NCI-H446 treated with DMSO at 0.1 percent for 48 hours (cell line): Measurements from ENCODE around the gene PDE4C.
A peak's percentile ranks its signal among the peaks of the same experiment; 100 is the strongest.

ENCODE experiments used
- DNase-seq: peaks from one replicate; lab custom pipeline; 2025; lab: John Stamatoyannopoulos, UW

The PDE4C gene

DNA sequence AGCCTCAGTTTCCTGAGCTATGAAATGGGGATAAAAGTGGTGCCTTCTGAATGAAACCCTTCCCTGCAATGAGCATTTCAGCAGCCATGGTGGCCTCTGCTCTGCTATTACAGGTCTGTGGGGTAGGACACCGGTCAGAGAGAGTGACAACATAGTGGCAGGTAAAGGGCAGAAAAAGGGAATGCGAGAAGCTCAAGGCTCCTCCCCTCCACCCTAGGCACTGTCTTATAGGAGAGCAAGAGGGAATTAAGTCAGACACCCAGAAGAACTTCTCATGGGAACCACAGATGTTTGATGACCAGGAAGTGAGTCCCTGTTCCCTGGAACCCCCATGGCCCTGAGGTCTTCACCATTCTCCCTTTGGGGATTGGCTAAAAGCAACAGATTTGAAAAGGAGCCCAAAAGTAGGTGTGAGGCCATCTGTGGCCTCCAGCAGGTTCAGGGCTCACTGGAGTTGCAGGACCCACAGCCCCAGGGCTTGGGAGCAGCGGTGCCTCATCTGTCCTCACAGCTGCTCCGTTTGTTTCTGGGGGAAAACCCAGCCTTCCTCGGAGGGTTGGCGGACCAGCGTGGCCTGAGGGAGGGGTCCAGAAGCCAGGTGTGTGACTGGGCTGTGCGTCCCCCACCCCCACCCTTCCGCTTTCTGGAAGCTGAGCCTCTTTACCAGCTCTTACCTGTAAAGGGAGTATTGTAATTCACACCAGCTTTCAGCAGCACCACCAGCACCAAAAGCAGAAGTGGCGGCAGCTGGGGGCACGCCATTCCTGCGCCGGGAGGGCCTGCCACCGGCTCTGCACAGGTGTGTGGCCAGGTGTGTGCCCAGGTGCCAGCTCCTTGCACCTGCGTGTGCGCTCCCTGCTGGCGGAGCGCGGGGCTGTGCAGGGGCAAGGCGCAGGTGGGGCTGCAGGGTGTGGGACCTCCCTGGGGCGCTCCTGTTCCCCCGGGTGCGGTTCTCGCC is 28.6 kb upstream of the PDE4C start:
- DNase-seq: no peak

DNA sequence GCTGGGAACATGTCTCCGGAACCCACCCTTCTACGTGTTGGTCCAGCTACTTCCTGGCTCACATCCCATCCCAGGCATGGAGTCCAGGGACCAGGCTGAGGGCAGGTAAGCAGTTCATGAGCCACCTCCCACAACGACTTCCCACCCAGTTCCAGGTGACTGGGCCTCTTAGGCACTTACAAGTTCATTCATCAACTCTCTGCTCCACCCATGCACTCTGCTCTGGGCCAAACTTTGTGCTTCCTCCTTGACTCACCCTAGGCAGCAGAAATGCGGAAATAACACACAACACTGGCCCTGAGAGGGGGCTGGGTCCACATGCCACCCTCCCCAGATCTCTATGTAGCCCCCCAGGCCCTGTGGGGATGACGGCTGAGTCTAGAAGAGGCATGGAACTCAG is 27.5 kb upstream of the PDE4C start:
- no peak for DNase-seq

DNA sequence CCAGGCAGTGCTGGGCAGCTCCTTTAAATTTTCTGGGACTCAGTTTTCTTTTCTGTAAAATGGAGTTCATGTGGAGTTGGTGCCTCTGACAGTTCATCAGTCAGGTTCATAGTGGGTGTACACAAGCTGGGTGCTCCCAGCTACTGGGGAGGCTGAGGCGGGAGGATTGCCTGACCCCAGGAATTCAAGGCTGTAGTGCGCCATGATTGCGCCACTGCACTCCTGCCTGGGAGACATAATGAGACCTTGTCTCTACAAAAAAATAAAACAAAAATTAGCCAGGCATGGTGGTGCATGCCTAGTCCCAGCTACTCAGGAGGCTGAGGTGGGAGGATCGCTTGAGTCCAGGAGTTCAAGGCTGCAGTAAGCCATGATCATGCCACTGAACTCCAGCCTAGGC is 26.9 kb upstream of the PDE4C start:
- no peak for DNase-seq

DNA sequence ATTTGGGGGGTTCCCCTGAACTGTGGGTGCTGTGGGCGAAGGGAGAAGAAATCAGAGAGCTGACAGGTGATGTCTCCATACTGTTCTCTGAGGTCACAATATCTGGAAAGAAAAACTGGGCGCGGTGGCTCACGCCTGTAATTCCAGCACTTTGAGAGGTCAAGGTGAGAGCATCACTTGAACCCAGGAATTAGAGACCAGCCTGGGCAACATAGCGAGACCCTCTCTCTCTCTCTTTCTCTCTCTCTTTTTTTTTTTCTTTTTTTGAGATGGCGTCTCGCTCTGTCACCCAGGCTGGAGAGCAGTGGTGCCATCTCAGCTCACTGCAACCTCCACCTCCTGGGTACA is 26.1 kb upstream of the PDE4C start:
- DNase-seq: no peak

- peak; percentile 37 for DNase-seq
Measured at GRCh38 chr19:18251587-18252369, 25.5 kb upstream of the PDE4C start.

DNA sequence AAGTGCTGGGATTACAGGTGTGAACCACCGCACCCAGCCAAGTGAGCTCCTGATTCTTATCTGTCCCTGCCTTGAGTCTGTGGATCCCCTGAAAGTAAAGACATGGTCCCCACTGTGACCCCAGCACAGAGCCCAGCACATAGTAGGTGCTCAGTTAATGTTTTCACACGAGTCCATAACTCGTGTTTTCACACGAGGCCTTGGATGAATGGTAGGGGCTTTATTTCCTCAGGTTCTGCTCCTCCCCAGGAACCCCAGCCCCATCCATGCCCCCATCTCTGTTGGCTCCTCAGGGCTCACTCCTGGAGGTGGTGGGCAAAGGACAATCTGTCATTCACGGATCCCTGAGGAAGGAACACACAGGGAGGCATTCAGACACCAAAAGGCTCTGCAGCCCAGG is 23.6 kb upstream of the PDE4C start:
- no peak for DNase-seq

DNA sequence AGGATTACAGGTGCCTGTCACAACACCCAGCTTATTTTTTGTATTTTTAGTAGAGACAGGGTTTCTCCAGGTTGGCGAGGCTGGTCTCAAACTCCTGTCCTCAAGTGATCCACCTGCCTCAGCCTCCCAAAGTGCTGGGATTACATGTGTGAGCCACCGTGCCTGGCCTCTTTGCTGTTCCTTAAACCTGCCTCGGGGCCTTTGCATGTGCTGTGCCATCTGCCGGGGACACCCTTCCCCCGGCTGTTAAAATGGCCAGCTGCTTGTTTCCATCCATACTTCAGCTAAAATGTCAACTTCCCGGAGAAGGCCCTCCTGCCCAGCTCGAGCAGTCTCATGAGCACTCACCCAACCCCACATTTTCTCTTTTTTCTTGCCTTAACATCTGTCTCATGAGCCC is 19.1 kb upstream of the PDE4C start:
- no peak for DNase-seq

DNA sequence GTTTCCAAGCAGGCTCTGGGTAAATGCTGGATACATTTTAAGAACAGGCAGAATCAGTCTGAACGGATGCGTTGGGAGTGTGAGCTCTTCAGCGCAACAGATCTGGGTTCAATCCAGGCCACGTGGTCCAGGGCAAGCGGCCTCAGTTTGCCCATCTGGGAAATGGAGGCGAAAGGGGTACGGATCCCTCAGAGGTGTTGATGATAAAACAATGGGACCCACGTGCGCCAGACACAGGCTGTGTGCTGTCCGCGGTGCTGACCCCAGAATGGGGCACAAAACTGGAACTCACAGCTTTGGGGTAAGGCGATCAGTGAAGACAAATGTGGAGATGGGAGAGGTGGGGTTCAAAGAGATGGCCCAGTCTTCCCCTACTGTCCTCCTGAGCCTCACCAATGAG is 13.1 kb upstream of the PDE4C start:
- DNase-seq: no peak

GRCh38 chr19:18234194-18234593 is 8.0 kb upstream of the PDE4C start:
- no peak for DNase-seq

- no peak for DNase-seq
Measured at GRCh38 chr19:18233224-18233825, 7.1 kb upstream of the PDE4C start.

- DNase-seq: no peak
Measured at GRCh38 chr19:18232540-18233223, 6.4 kb upstream of the PDE4C start.

DNA sequence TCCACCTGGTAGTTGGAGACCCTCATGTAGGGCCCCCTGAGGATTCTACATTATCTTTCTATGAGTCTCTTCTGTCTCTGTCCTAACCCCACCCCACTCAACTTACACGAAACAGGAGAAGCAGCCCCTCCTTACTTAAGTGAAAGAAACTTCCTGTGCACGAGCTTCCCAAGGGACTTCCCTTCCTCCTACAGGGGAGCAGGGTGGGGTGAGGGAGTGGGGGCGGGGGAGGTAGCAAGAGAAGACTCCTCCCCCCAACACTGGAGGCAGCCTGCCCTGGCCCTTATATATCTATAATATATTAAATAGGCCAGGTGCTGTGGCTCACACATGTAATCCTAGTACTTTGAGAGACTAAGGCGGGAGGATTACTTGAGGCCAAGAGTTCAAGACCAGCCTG is 5.5 kb upstream of the PDE4C start:
- DNase-seq: no peak

DNA sequence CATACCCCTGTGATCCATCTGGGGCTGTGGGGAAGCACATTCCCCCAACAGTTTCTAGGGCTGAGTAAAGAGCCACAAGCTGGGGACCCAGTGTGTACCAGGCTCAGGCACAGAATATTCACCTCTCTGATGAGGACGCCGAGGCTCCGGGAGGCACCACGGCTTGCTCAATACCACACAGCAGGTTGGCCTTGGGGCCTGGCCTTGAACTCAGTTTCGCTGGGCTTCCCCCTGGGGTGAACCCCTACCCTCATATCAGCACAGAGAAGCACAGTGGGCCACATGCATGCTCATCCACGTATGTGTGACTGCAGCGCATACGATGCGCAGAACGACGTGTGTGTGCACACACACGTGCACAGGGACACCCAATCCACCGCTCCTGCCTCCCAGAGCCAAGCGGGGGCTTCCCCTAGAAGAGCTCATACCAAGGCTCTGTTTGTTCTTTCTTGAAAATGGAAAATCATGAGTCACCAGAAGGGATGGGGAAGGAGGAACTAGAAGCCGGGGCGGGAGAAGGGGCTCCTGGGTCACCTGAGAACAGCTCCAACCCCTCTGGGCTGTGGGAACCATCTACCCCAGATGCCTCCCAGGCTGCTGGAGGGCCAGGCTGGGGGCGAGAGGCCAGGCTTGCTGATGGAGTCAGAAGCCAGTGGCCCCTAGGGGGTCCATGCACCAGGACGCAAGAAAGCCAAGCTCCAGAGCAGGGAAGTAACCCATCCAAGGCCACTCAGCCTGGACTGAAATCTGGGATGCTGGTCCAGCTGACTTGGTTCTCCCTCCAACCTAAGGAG is 4.9 kb upstream of the PDE4C start:
- no peak for DNase-seq

DNA sequence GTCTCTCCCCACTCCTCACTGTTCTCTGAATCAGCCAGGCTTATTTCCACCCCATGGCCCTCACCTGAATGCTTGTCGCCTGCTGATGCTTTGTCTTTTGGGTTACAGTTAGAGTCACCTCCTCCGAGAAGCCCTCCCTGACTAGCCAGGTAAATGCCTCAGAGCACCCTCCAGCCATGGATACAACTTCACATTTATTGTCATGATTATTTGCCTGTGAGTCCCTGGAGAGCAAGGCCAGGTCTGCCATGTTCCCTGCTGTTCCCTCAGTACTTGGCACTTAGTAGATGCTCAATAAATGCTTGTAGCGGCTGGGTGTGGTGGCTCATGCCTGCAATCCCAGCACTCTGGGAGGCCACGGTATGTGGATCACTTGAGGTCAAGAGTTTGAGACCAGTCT is 3.7 kb upstream of the PDE4C start:
- DNase-seq: no peak

DNA sequence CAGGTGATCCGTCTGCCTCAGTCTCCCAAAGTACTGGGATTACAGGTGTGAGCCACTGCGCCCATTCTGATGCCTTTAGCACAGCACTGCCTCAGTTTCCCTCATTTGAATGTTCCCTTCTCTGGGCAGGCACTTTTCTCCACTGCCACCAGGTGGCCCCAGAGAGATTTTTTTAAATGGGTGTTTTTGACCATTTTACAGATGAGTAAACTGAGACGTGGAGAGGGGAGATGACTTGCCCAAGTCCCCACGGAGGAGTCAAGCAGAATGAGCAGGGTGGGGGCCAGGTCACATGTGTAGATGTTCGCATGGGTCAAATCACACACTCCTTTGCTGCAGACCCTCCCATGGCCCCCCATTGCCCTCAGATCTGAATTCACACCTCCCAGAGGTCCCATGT is 3.2 kb upstream of the PDE4C start:
- no peak for DNase-seq

- DNase-seq: no peak
Measured at GRCh38 chr19:18227781-18228271, 1.6 kb upstream of the PDE4C start.

GRCh38 chr19:18226956-18227780 is 930 bp upstream of the PDE4C start:
- DNase-seq: no peak

DNA sequence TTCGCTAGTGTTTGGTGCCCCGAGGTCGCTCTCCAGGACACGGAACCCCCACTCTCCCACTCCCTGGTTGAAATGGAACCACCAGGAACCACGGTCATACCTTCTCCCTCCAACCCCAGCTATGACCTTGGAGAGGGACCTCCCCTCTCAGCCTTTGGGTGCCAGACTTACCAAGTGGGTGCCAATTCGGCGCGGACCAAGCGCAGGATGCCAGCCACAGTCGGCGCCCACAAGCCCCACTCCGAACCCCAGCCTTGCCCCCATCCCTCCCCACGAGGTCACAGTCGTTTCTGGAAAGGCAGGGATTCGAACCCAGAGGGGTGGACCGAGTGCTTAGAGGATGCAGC is 910 bp downstream of the PDE4C start:
- no peak for DNase-seq

DNA sequence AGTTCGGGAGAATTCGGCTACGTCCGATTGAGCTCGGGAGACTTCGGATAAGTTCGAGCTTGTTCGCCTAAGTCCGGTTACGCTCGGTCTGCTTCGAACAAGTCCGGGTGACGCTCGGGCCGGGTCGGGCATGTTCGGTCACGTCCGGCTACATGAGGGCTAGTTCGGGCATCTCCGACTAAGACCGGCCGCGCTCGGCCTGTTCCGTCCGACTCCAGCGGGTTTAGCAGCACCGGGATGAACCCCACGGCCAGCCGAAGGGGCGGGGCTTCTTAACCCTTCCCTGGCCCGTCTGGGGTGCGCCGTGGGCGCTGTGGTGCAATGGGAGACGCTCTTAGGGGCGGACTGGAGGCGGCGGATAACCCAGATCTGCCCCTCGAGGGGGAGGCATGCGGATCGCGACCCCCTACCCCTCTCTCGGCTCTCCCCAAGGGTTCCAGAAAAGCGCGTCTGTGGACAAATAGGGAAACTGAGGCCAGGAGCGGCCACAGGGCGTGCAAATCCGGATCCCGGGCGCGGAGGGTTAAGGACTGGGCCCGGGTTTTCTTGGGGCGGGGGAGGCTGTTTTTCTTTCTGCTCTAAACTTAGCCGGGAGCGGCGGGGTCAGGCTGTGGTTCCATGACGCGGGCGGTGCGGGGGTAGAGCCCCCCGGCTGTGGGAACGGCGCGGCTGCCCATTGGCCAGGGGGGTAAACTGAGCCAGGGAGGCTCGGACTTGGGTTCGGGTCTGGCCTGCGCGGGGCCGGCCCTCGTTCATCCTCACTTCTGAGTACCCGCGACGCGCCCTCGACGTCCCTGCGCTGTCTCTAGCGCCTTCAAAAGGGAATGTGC is 1.5 kb downstream of the PDE4C start:
- DNase-seq: peak; percentile 95
